Spleen (tissue), 11 donors: ENCODE data around the gene HOXA1. TPM values are rescaled to one million over a fixed set of nuclear protein-coding genes. Genes with fewer than 3 reads are reported as not detected.

ENCODE experiments used
- DNase-seq: peaks from one replicate; pipeline ENCODE4 v3.0.0-alpha.2; 2020
- H3K27ac ChIP-seq, 8 donors: fragments of 200-600 bp; sonication (generic) in 7 of 8; 1 replicate in 4 of 8; 2 replicates in 4 of 8; pipeline versions ENCODE4 v1.5.0 to v1.8.0; 2016 to 2021; ENCODE audit warnings: inconsistent platforms in 4 of 8, mild to moderate bottlenecking in 4 of 8, moderate library complexity in 1 of 8
- H3K27me3 ChIP-seq, 7 donors: fragments of 200-600 bp; sonication (generic) in 6 of 7; replicated peaks in 1 of 7; 1 replicate in 4 of 7; 2 replicates in 3 of 7; pipeline versions ENCODE4 v1.5.0 to v1.8.0; 2016 to 2021; ENCODE audit warnings: inconsistent platforms in 3 of 7, mild to moderate bottlenecking in 1 of 7
- H3K36me3 ChIP-seq, 6 donors: fragments of 200-600 bp; sonication (generic) in 5 of 6; 1 replicate in 4 of 6; 2 replicates in 2 of 6; pipeline versions ENCODE4 v1.5.0 to v1.8.0; 2016 to 2021; ENCODE audit warnings: inconsistent platforms in 2 of 6
- H3K4me1 ChIP-seq, 6 donors: fragments of 200-600 bp; sonication (generic) in 5 of 6; 1 replicate in 3 of 6; 2 replicates in 3 of 6; pipeline versions ENCODE4 v1.5.0 to v1.8.0; 2016 to 2021; ENCODE audit warnings: inconsistent platforms in 3 of 6
- H3K4me3 ChIP-seq, 8 donors: fragments of 200-600 bp; sonication (generic) in 7 of 8; 1 replicate in 4 of 8; 2 replicates in 4 of 8; pipeline versions ENCODE4 v1.5.0 to v1.8.0; 2016 to 2021; ENCODE audit warnings: inconsistent platforms in 4 of 8, mild to moderate bottlenecking in 4 of 8, moderate library complexity in 2 of 8
- H3K9me3 ChIP-seq, 8 donors: fragments of 200-600 bp; sonication (generic) in 7 of 8; 1 replicate in 4 of 8; 2 replicates in 4 of 8; pipeline versions ENCODE4 v1.5.0 to v1.8.0; 2016 to 2021; ENCODE audit warnings: inconsistent platforms in 4 of 8
- POLR2A ChIP-seq, 3 donors: fragments of 450-650 bp; IDR thresholded peaks; one replicate each; pipeline ENCODE4 v1.5.1; 2017; ENCODE audit warnings: antibody characterized with exemption in 3 of 3, mild to moderate bottlenecking in 1 of 3
- POLR2AphosphoS5 ChIP-seq, 3 donors: sonication (generic); formaldehyde crosslinking; IDR thresholded peaks; one replicate each; pipeline ENCODE4 v1.5.1; 2017; ENCODE audit warnings: antibody characterized with exemption in 3 of 3
- WGBS, 5 donors: extraction: QIAGEN DNeasy Blood & Tissue Kit in 3 of 5; methylation state at CpG; one replicate each; pipeline versions ENCODE4 v1.1.5 to v1.1.7; 2013 to 2018; 5-methylcytosine and 5-hydroxymethylcytosine counted together
- intact Hi-C: fragments of 100-400 bp; cut with DNase I; formaldehyde crosslinking; loops from one replicate; pipeline ENCODE4 v1.15.0; 2023; ENCODE audit warnings: low total_unique reads
- polyA plus RNA-seq, 3 donors: library from polyadenylated mRNA; stranded (reverse); fragments of 200-250 nt; gene quantifications; one replicate each; pipeline ENCODE4 v1.2.1, GENCODE V29; 2013
- total RNA-seq, 7 donors: library from RNA; depleted of rRNA in 3 of 7; stranded (reverse); fragments of >200 nt in 3 of 7; fragmentation: NEBNext Ultra II Directional in 4 of 7; extraction: Animal tissue kit (Norgen Biotek cat#: 25700) in 4 of 7; gene quantifications; one replicate each; pipeline versions ENCODE4 v1.1.0 to v1.2.1, GENCODE V29; 2016 to 2021
- TF ChIP-seq, protein P1 (sequence below), 11 experiments: fragments of 200-600 bp in 7 of 11; fragments of 450-650 bp in 4 of 11; sonication (generic) in 4 of 11; IDR thresholded peaks in 8 of 11; conservative IDR thresholded peaks in 3 of 11; 1 replicate in 7 of 11; 2 replicates in 4 of 11; pipeline versions ENCODE4 v1.4.0 to v1.8.0; 2016 to 2021; ENCODE audit warnings: antibody characterized with exemption in 11 of 11, inconsistent platforms in 4 of 11, mild to moderate bottlenecking in 1 of 11
- donor health status: healthy with polysubstance abuse.
- donor health status: DM: no; HTN: no; CAD: no; lungs with moderate emphysema.
- donor health status: DM: no; HTN: no; CAD: no.
- donor health status: Bipolar disorder and iron deficiency.
- donor health status: healthy.
- donor health status: DM: no; HTN: no; CAD: no.
- donor health status: DM: yes; HTN: yes; CAD: no.

Gene HOXA1
- total and polyA plus RNA-seq, 10 donors = 0.33 to 4.1 (median 1.5) TPM

DNA sequence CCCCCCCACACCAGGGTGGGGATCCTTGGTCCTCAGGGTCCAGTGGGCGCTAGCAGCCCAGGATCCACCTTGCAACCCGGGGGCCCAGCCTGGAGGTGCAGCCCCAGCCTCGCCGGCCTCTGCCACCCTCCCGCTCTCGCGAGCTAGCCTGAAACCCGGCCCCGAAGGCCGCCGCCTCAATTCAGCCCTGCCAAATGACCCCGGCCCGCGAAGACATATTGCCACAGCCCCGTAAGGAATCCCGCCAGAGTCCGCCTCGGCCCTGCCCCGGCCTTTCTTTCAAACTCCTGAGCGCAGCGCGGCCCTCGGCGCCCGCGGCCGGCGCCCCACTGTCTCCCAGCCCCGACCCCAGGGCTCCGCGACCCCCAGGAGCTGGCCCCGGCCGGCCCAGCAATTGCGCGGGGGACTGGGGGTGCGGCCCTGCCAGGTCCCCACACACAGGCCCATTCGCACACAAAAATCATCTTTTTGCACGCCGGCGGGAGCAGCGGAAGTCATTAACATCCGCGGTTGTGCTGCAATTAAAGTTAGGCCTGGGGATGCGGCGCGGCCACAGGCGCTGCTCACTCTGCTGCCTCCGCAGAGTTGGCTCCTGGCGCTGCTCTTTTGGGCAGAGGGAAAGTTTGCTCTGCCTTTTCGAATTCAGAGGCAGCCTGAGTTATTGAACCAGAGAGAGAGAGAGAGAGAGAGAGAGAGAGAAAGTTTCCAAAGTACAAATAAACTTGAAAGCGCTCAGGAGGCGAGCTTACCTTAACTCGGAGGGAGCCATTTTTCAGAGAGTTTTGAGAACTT is 43.7 kb upstream of the HOXA1 start:
- intact Hi-C loops = loop anchor here (2.0 kb wide), 1 partner anchor 451 kb away; no protein-coding TSS in a partner anchor
- TF ChIP-seq, protein P1, sequence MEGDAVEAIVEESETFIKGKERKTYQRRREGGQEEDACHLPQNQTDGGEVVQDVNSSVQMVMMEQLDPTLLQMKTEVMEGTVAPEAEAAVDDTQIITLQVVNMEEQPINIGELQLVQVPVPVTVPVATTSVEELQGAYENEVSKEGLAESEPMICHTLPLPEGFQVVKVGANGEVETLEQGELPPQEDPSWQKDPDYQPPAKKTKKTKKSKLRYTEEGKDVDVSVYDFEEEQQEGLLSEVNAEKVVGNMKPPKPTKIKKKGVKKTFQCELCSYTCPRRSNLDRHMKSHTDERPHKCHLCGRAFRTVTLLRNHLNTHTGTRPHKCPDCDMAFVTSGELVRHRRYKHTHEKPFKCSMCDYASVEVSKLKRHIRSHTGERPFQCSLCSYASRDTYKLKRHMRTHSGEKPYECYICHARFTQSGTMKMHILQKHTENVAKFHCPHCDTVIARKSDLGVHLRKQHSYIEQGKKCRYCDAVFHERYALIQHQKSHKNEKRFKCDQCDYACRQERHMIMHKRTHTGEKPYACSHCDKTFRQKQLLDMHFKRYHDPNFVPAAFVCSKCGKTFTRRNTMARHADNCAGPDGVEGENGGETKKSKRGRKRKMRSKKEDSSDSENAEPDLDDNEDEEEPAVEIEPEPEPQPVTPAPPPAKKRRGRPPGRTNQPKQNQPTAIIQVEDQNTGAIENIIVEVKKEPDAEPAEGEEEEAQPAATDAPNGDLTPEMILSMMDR (IDR thresholded peaks at IDR 0.05 in 8 of 11, conservative IDR thresholded peaks at IDR 0.05 in 3 of 11) = no peak
- TF ChIP-seq POLR2A (IDR thresholded peaks at IDR 0.05) (no peak), POLR2AphosphoS5 (IDR thresholded peaks at IDR 0.05) (no peak)
- Histone ChIP-seq H3K4me1 (peaks cover 0 to 42% (median 15%) of the 10 kb centered on the region in 6 donors), H3K36me3 (no peaks in the 10 kb centered on the region), H3K27ac (peak overlapping the region in 4 of 8 donors; percentile 7 to 57 (median 39)), H3K27me3 (peaks cover 0 to 67% (median 8%) of the 10 kb centered on the region in 7 donors), H3K9me3 (no peaks in the 10 kb centered on the region), H3K4me3 (peak overlapping the region in 2 of 8 donors; percentile 5 to 17)
- 74 to 90% (median 83%) methylated on average over 44 to 53 of the region's 53 CpGs for WGBS, 5 donors
- peak; percentile 68 for DNase-seq

DNA sequence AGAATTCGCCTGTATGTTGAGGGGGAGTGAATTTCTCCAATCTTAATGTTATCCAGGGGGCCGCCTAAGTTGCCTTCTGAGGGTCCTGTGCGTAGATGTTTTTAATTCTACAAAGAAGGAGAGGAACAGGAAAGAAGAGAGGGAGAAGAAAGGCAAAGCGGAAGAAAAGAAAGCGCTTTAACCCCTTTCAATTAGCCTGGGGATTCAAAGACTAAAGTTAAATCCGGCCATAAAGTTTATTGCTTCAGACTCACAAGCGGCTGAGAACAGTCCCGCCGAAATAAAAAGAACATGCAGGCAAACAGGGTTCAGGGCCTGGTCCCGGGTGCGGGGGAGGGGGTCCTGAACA is 43.2 kb upstream of the HOXA1 start:
- Histone ChIP-seq H3K9me3 (no peaks in the 10 kb centered on the region), H3K27ac (peak overlapping the region in 3 of 8 donors; percentile 35 to 57 (median 43)), H3K36me3 (no peaks in the 10 kb centered on the region), H3K27me3 (peaks cover 0 to 61% (median 2%) of the 10 kb centered on the region in 7 donors), H3K4me1 (peaks cover 0 to 42% (median 15%) of the 10 kb centered on the region in 6 donors), H3K4me3 (no peak overlapping the region)
- no peak for TF ChIP-seq POLR2A (IDR thresholded peaks at IDR 0.05)
- intact Hi-C loops = no loop called here
- no peak for DNase-seq
- WGBS, 5 donors = 79 to 93% (median 91%) methylated on average over 11 of the region's 11 CpGs

DNA sequence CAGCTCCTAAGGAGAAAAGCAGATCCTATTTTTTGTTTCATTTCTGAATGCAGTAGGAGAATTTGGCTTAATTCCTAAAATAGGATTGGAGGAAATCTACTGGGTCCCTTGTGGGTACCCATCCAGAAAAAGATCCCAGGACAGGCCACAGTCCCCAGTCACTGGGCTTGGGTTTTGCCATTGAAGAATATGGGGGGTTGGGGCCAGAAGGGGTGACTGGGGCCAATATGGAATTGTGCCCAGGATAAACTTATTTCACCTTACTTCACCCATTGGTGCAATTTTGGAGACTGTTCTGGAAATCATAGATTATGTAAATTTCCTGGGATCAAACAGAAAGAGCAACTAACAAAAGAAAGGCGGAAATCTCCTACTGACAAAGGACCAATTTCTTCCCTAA is 42.7 kb upstream of the HOXA1 start:
- no peaks in the 10 kb centered on the region for H3K36me3 ChIP-seq
- DNase-seq = no peak
- H3K27me3 ChIP-seq = peaks cover 0 to 56% (median 0%) of the 10 kb centered on the region in 7 donors
- H3K9me3 ChIP-seq = no peaks in the 10 kb centered on the region
- H3K27ac ChIP-seq = peak overlapping the region in 1 of 8 donors; percentile 57
- H3K4me3 ChIP-seq = no peak overlapping the region
- intact Hi-C loops = no loop called here
- 90 to 100% (median 94%) methylated on average over 1 of the region's 1 CpG for WGBS, 5 donors
- no peak for TF ChIP-seq POLR2AphosphoS5 (IDR thresholded peaks at IDR 0.05)
- TF ChIP-seq, protein P1 (IDR thresholded peaks at IDR 0.05 in 8 of 11, conservative IDR thresholded peaks at IDR 0.05 in 3 of 11) = no peak
- peaks cover 0 to 39% (median 16%) of the 10 kb centered on the region in 6 donors for H3K4me1 ChIP-seq

DNA sequence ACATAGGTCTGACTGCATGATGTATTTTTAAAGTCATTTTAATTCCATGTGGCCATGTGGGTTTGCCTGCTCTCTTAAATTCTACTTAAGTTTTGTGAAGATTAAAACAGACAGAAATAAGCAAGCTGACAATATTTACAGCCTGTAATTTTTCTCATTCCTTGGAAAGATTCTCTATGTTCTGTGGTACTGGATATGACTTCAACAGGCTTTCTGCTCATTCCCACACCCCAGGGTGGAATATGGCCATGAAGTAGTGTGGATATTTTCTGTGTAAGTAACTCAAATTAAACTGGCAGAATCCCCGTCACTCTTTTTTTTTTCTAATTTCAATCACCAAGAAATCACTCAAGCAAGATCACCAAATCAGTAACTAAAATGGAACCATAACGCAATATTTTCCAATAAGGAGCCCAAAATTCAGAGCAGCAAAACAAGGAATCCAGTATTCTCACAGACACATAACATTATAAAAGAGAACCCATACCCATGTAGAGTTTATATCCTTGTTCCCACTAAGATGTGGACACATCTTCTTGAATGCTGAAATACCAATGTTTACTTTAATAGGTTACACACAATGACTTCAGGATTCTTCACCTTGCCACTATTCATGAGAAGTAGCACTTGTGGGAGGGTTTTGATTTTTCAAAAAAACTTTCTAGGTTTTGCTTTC is 42.0 kb upstream of the HOXA1 start:
- DNase-seq = no peak
- H3K27ac ChIP-seq = no peak overlapping the region
- no peak overlapping the region for H3K4me3 ChIP-seq
- H3K9me3 ChIP-seq = no peaks in the 10 kb centered on the region
- WGBS, 5 donors = 90 to 96% (median 90%) methylated on average over 2 of the region's 2 CpGs
- intact Hi-C loops = no loop called here
- H3K4me1 ChIP-seq = peaks cover 0 to 39% (median 16%) of the 10 kb centered on the region in 6 donors
- H3K36me3 ChIP-seq = no peaks in the 10 kb centered on the region
- TF ChIP-seq, protein P1 (IDR thresholded peaks at IDR 0.05 in 8 of 11, conservative IDR thresholded peaks at IDR 0.05 in 3 of 11) = no peak
- no peak for TF ChIP-seq POLR2A (IDR thresholded peaks at IDR 0.05)
- no peak for TF ChIP-seq POLR2AphosphoS5 (IDR thresholded peaks at IDR 0.05)
- peaks cover 0 to 49% (median 0%) of the 10 kb centered on the region in 7 donors for H3K27me3 ChIP-seq
